Ovary (tissue), 9 donors: ENCODE measurements around the gene APOL4. TPM values are rescaled to one million over a fixed set of nuclear protein-coding genes. Genes with fewer than 3 reads are reported as not detected.

Source experiments
- DNase-seq, 5 donors: peaks; one replicate each; pipeline ENCODE4 v3.0.0-alpha.2; 2019 to 2020
- H3K27ac ChIP-seq, 2 donors: fragments of 200-600 bp; one replicate each; pipeline versions ENCODE4 v1.5.1 to v1.8.0; 2019 to 2022
- H3K27me3 ChIP-seq: fragments of 200-600 bp; one replicate; pipeline ENCODE4 v1.8.0; 2022
- H3K36me3 ChIP-seq: fragments of 200-600 bp; sonication (generic); one replicate; pipeline ENCODE4 v1.5.1; 2019
- H3K4me1 ChIP-seq: one replicate; pipeline ENCODE4 v1.8.1; 2013; ENCODE audit warnings: mild to moderate bottlenecking, moderate library complexity; ENCODE audit not compliant: insufficient read depth
- H3K4me3 ChIP-seq: fragments of 200-600 bp; sonication (generic); one replicate; pipeline ENCODE4 v1.5.1; 2017
- H3K9me3 ChIP-seq, 2 donors: fragments of 200-600 bp in 1 of 2; sonication (generic) in 1 of 2; one replicate each; pipeline versions ENCODE4 v1.5.1 to v1.8.1; 2013 to 2019; ENCODE audit warnings: mild to moderate bottlenecking in 1 of 2, moderate library complexity in 1 of 2
- CTCF ChIP-seq, 3 donors: fragments of 450-650 bp in 2 of 3; fragments of 200-600 bp in 1 of 3; IDR thresholded peaks; one replicate each; pipeline versions ENCODE4 v1.5.1 to v1.8.0; 2016 to 2022; ENCODE audit warnings: antibody characterized with exemption in 3 of 3, mild to moderate bottlenecking in 1 of 3
- EP300 ChIP-seq: sonication (generic); formaldehyde crosslinking; IDR thresholded peaks from one replicate; pipeline ENCODE4 v1.6.1; 2017; ENCODE audit warnings: antibody characterized with exemption
- POLR2A ChIP-seq: fragments of 450-650 bp; IDR thresholded peaks from one replicate; pipeline ENCODE4 v1.6.1; 2017; ENCODE audit warnings: antibody characterized with exemption, mild to moderate bottlenecking, moderate library complexity
- WGBS, 3 donors: extraction: QIAGEN DNeasy Blood & Tissue Kit in 1 of 3; methylation state at CpG; one replicate each; pipeline versions ENCODE4 v1.1.5 to v1.1.7; 2013 to 2017; 5-methylcytosine and 5-hydroxymethylcytosine counted together
- intact Hi-C, 4 donors: fragments of 100-400 bp; cut with DNase I; formaldehyde crosslinking; loops; one replicate each; pipeline versions ENCODE4 v1.11.0 to v1.15.1; 2022 to 2023
- polyA plus RNA-seq, 2 donors: library from polyadenylated mRNA; stranded (reverse); fragments of 200-250 nt in 1 of 2; fragments of 350-450 nt in 1 of 2; fragmentation: Illumina TruSeq in 1 of 2; extraction: RNeasy Lipid Tissue Mini Kit (QIAGEN cat#74804) in 1 of 2; gene quantifications; one replicate each; pipeline ENCODE4 v1.2.3, GENCODE V29; 2013 to 2014
- total RNA-seq, 7 donors: library from RNA; depleted of rRNA in 2 of 7; stranded (reverse); fragments of >200 nt in 2 of 7; fragmentation: NEBNext Ultra II Directional in 3 of 7; extraction: Animal tissue kit (Norgen Biotek cat#: 25700) in 3 of 7; gene quantifications; one replicate each; pipeline versions ENCODE4 v1.1.0 to v1.2.4, GENCODE V29; 2016 to 2023
- donor health status: DM: no; HTN: no; CAD: no; lungs with moderate emphysema.
- donor health status: DM: no; HTN: no; CAD: no.
- donor health status: Bipolar disorder and iron deficiency.
- donor health status: DM: yes; HTN: yes; CAD: no.
- donor health status: DM: no; HTN: no; CAD: no.
- donor health status: DM: yes; HTN: yes; CAD: no.

The APOL4 gene
- total and polyA plus RNA-seq, 9 donors = 0.31 to 18.6 (median 7.3) TPM

GRCh38 chr22:36220451-36220921, 18.9 kb upstream of the APOL4 start:
- DNase-seq = peak in 2 of 5 donors; percentile 33 to 48
- Histone ChIP-seq H3K36me3 (no peaks in the 10 kb centered on the region), H3K27me3 (no peaks in the 10 kb centered on the region), H3K27ac (no peak overlapping the region), H3K4me3 (no peak overlapping the region), H3K9me3 (no peaks in the 10 kb centered on the region), H3K4me1 (peaks cover 1% of the 10 kb centered on the region)
- WGBS, 3 donors = 54 to 78% (median 66%) methylated on average over 9 of the region's 9 CpGs
- TF ChIP-seq EP300 (no peak), POLR2A (no peak), CTCF (IDR thresholded peaks at IDR 0.05) (no peak)
- intact Hi-C loops = loop anchor here in 1 of 4 donors (5.0 kb wide), 1 partner anchor 67 kb away; no protein-coding TSS in a partner anchor

GRCh38 chr22:36218648-36219193, 17.1 kb upstream of the APOL4 start:
- no peaks in the 10 kb centered on the region for H3K9me3 ChIP-seq
- no peak for TF ChIP-seq POLR2A
- no peak for TF ChIP-seq EP300
- no peak for TF ChIP-seq CTCF (IDR thresholded peaks at IDR 0.05)
- no peak for DNase-seq
- H3K27me3 ChIP-seq = no peaks in the 10 kb centered on the region
- intact Hi-C loops = no loop called here
- no peak overlapping the region for H3K27ac ChIP-seq
- H3K36me3 ChIP-seq = no peaks in the 10 kb centered on the region
- peaks cover 1% of the 10 kb centered on the region for H3K4me1 ChIP-seq
- no peak overlapping the region for H3K4me3 ChIP-seq
- 84 to 89% (median 85%) methylated on average over 7 of the region's 7 CpGs for WGBS, 3 donors

GRCh38 chr22:36215981-36216380, 14.4 kb upstream of the APOL4 start:
- 54 to 63% (median 60%) methylated on average over 2 of the region's 2 CpGs for WGBS, 3 donors
- DNase-seq = no peak
- Histone ChIP-seq H3K36me3 (no peaks in the 10 kb centered on the region), H3K4me3 (no peak overlapping the region), H3K27ac (no peak overlapping the region), H3K4me1 (peaks cover 1% of the 10 kb centered on the region), H3K27me3 (no peaks in the 10 kb centered on the region), H3K9me3 (no peaks in the 10 kb centered on the region)
- intact Hi-C loops = no loop called here
- TF ChIP-seq EP300 (no peak), POLR2A (no peak), CTCF (IDR thresholded peaks at IDR 0.05) (no peak)

- WGBS, 3 donors = 93% methylated on average over 4 of the region's 4 CpGs
- no peaks in the 10 kb centered on the region for H3K27me3 ChIP-seq
- no peaks in the 10 kb centered on the region for H3K9me3 ChIP-seq
- peaks cover 1% of the 10 kb centered on the region for H3K4me1 ChIP-seq
- intact Hi-C loops = no loop called here
- TF ChIP-seq POLR2A (no peak), CTCF (IDR thresholded peaks at IDR 0.05) (no peak), EP300 (no peak)
- H3K36me3 ChIP-seq = no peaks in the 10 kb centered on the region
- DNase-seq = no peak
- no peak overlapping the region for H3K27ac ChIP-seq
- no peak overlapping the region for H3K4me3 ChIP-seq
Measured at GRCh38 chr22:36213586-36213985, 12.0 kb upstream of the APOL4 start.
